ENCODE measurements around the gene CYP4F2. TPM values are rescaled to one million over a fixed set of nuclear protein-coding genes. Genes with fewer than 3 reads are reported as not detected.

Gene CYP4F2
- total and polyA plus RNA-seq, 2 of the 8 experiments (the other 6 are each of a cell fraction or from before 2014, with no cell fraction given): not detected

- POLR2A ChIA-PET (ENCODE audit: partially characterized antibody): no interaction called here
- Histone ChIP-seq H3K4me2 (ENCODE audit: insufficient read depth in 1 of 2, low read depth in 2 of 2, low read length in 2 of 2) (no peak overlapping the region), H2BK5ac (ENCODE audit: low read depth, low read length) (no peak overlapping the region)
- no peak for TF ChIP-seq TAF7 (optimal IDR thresholded peaks at IDR 0.05; ENCODE audit: borderline replicate concordance, low read depth, low read length)
- TF ChIP-seq CBX5 (IDR thresholded peaks at IDR 0.05; ENCODE audit: low read depth, low read length): no peak
- no peak for TF ChIP-seq POU5F1 (IDR thresholded peaks at IDR 0.05; ENCODE audit: low read depth, low read length)
- no peak for TF ChIP-seq POLR2AphosphoS5 (IDR thresholded peaks at IDR 0.05; ENCODE audit: low read depth, low read length)
- no peak for TF ChIP-seq CBX8 (IDR thresholded peaks at IDR 0.05; ENCODE audit: borderline replicate concordance, low read depth, low read length)
- no peak for TF ChIP-seq CTCF (IDR thresholded peaks at IDR 0.05; ENCODE audit: control extremely low read depth in 1 of 3, insufficient read depth in 1 of 3, low read depth in 1 of 3, low read length in 3 of 3)
- no peak for TF ChIP-seq CREB1 (IDR thresholded peaks at IDR 0.05)
- no peak for TF ChIP-seq JUND (IDR thresholded peaks at IDR 0.05; ENCODE audit: low read length)
- TF ChIP-seq CHD1 (IDR thresholded peaks at IDR 0.05; ENCODE audit: low read depth, low read length): no peak
- no peak for TF ChIP-seq HDAC2 (IDR thresholded peaks at IDR 0.05; ENCODE audit: borderline replicate concordance in 1 of 2, low read depth in 2 of 2, low read length in 2 of 2)
- no peak for TF ChIP-seq EGR1 (IDR thresholded peaks at IDR 0.05; ENCODE audit: borderline replicate concordance, low read depth, low read length)
- TF ChIP-seq BCL11A (IDR thresholded peaks at IDR 0.05; ENCODE audit: low read depth in 2 of 2, low read length in 2 of 2): no peak
- no peak for TF ChIP-seq RFX5 (IDR thresholded peaks at IDR 0.05; ENCODE audit: borderline replicate concordance, low read depth, low read length)
These were observed 59.5 kb downstream of the CYP4F2 start for GRCh38 chr19:15838351-15838750.

More at GRCh38 chr19:15838351-15838750, 59.5 kb downstream of the CYP4F2 start:
- no peaks in the 10 kb centered on the region for H3K23me2 ChIP-seq (ENCODE audit: low read depth, low read length)
- CTCF ChIA-PET (ENCODE audit: partially characterized antibody): no interaction called here
- H3K27ac ChIP-seq (ENCODE audit: low read depth, low read length): no peak overlapping the region
- H3K9ac ChIP-seq (replicated peaks in 1 of 4; ENCODE audit: extremely low read depth in 1 of 4, low read depth in 3 of 4, low read length in 3 of 4): no peak overlapping the region
- no peak overlapping the region for H2BK15ac ChIP-seq (ENCODE audit: low read length)
- no peak overlapping the region for H4K91ac ChIP-seq (replicated peaks; ENCODE audit: insufficient read length, low read length)
- no peak overlapping the region for H4K8ac ChIP-seq (ENCODE audit: extremely low read depth, insufficient read depth, low read length)
- 95% methylated on average over 3 of the region's 3 CpGs; no CpG with 5 or more reads in 1 of the 2 experiments for WGBS, 2 experiments (ENCODE audit: extremely low coverage in 1 of 2, insufficient coverage in 1 of 2, insufficient read length in 1 of 2, insufficient replicate concordance in 2 of 2, low coverage in 1 of 2, low lambda C conversion rate in 2 of 2, missing lambda C conversion rate in 1 of 2)
- DNase-seq (ENCODE audit: low read depth in 1 of 2, low spot score in 2 of 2) (no peak), FAIRE-seq (no peak)
- H3K4ac ChIP-seq (replicated peaks; ENCODE audit: insufficient read length, low read depth, low read length): no peak overlapping the region
- no peaks in the 10 kb centered on the region for H4K20me1 ChIP-seq (replicated peaks in 1 of 2; ENCODE audit: control insufficient read depth in 1 of 2, insufficient read depth in 2 of 2, low read length in 2 of 2)
- H3K36me3 ChIP-seq (ENCODE audit: control insufficient read depth in 2 of 4, insufficient read depth in 4 of 4, low read length in 3 of 4): 0 out of 8 replicates have a peak, but pooled peaks cover 0 to 4% (median 0%) of the 10 kb centered on the region in 4 experiments
- no peak overlapping the region for H4K5ac ChIP-seq (ENCODE audit: insufficient read length, low read depth, low read length)
- H3K14ac ChIP-seq (ENCODE audit: insufficient read length): no peak overlapping the region
- H3K9me3 ChIP-seq (ENCODE audit: insufficient read depth in 2 of 2, low read depth in 1 of 2, low read length in 1 of 2): peaks cover 50 to 76% of the 10 kb centered on the region in 2 experiments
- no peak overlapping the region for H3K4me3 ChIP-seq (ENCODE audit: extremely low read depth in 1 of 4, insufficient read depth in 2 of 4, low read depth in 3 of 4, low read length in 4 of 4)
- no peak overlapping the region for H2AK5ac ChIP-seq (ENCODE audit: low read depth, low read length)
- H3K27me3 ChIP-seq (replicated peaks in 1 of 4; ENCODE audit: control insufficient read depth in 3 of 4, extremely low read depth in 1 of 4, insufficient read depth in 3 of 4, low read length in 3 of 4): no peaks in the 10 kb centered on the region
- no peak overlapping the region for H2BK120ac ChIP-seq (replicated peaks; ENCODE audit: low read depth, low read length)
- H3K56ac ChIP-seq (replicated peaks; ENCODE audit: insufficient read length, low read depth, low read length): no peak overlapping the region
- no peaks in the 10 kb centered on the region for H3K79me2 ChIP-seq (ENCODE audit: control insufficient read depth in 1 of 2, insufficient read depth in 2 of 2, low read length in 2 of 2)
- no peaks in the 10 kb centered on the region for H3K4me1 ChIP-seq (replicated peaks in 1 of 4; ENCODE audit: control insufficient read depth in 3 of 4, insufficient read depth in 4 of 4, low read length in 3 of 4)
- H2BK12ac ChIP-seq (ENCODE audit: low read depth, low read length): no peak overlapping the region
- no peak overlapping the region for H2BK20ac ChIP-seq (ENCODE audit: low read length)
- H3K79me1 ChIP-seq (ENCODE audit: low read depth, low read length): no peaks in the 10 kb centered on the region
- no peak overlapping the region for H3K23ac ChIP-seq (ENCODE audit: insufficient read length)
- no peak overlapping the region for H2AFZ ChIP-seq (ENCODE audit: low read length)
- H3K18ac ChIP-seq (ENCODE audit: extremely low read depth, low read length): no peak overlapping the region

Measured in H1 (cell line).